Fibroblast of lung (primary cell): ENCODE data around the gene CHN1. TPM values are rescaled to one million over a fixed set of nuclear protein-coding genes. Genes with fewer than 3 reads are reported as not detected.

Experiments used
- DNase-seq, 2 donors: peaks; one replicate each; pipeline versions ENCODE4 v3.0.0 to v3.0.0-alpha.2; 2010; ENCODE audit warnings: low read depth in 2 of 2
- H2AFZ ChIP-seq: 2 replicates; pipeline ENCODE4 v1.5.1; 2012; ENCODE audit warnings: low read length, control low read depth, inconsistent platforms
- H3K27ac ChIP-seq: 2 replicates; pipeline ENCODE4 v1.5.1; 2011; ENCODE audit warnings: low read length, control low read depth; ENCODE audit not compliant: insufficient read depth
- H3K27me3 ChIP-seq: 2 replicates; pipeline ENCODE4 v1.5.1; 2011; ENCODE audit warnings: mild to moderate bottlenecking, low read length; ENCODE audit not compliant: control insufficient read depth, insufficient read depth
- H3K36me3 ChIP-seq: 2 replicates; pipeline ENCODE4 v1.5.1; 2011; ENCODE audit warnings: low read length; ENCODE audit not compliant: control insufficient read depth, insufficient read depth
- H3K4me1 ChIP-seq: 2 replicates; pipeline ENCODE4 v1.5.1; 2011; ENCODE audit warnings: low read length; ENCODE audit not compliant: control insufficient read depth, insufficient read depth; ENCODE audit errors: extremely low read depth
- H3K4me2 ChIP-seq: 2 replicates; pipeline ENCODE4 v1.5.1; 2011; ENCODE audit warnings: low read length, control low read depth; ENCODE audit not compliant: insufficient read depth; ENCODE audit errors: extremely low read depth
- H3K4me3 ChIP-seq, 4 experiments: fragments of 200-600 bp in 1 of 4; sonication (generic) in 1 of 4; replicated peaks in 1 of 4; 2 replicates each; pipeline ENCODE4 v1.5.1; 2011 to 2016; ENCODE audit warnings: low read length in 4 of 4, low read depth in 3 of 4, mild to moderate bottlenecking in 3 of 4, control low read depth in 2 of 4, inconsistent platforms in 1 of 4, mixed read lengths in 1 of 4; ENCODE audit not compliant: insufficient read depth in 1 of 4; ENCODE audit errors: control extremely low read depth in 1 of 4
- H3K79me2 ChIP-seq: 2 replicates; pipeline ENCODE4 v1.5.1; 2012; ENCODE audit warnings: mild to moderate bottlenecking, low read length, inconsistent platforms; ENCODE audit not compliant: control insufficient read depth, insufficient read depth
- H3K9ac ChIP-seq: 2 replicates; pipeline ENCODE4 v1.5.1; 2011; ENCODE audit warnings: mild to moderate bottlenecking, low read length, control low read depth; ENCODE audit not compliant: insufficient read depth
- H3K9me3 ChIP-seq: 2 replicates; pipeline ENCODE4 v1.5.1; 2012; ENCODE audit warnings: low read depth, low read length; ENCODE audit not compliant: control insufficient read depth, insufficient read depth
- H4K20me1 ChIP-seq: 2 replicates; pipeline ENCODE4 v1.5.1; 2011; ENCODE audit warnings: low read length; ENCODE audit not compliant: control insufficient read depth, insufficient read depth; ENCODE audit errors: extremely low read depth
- CTCF ChIP-seq, 2 donors: IDR thresholded peaks in 1 of 2; conservative IDR thresholded peaks in 1 of 2; 1 replicate in 1 of 2; 2 replicates in 1 of 2; pipeline ENCODE4 v1.5.1; 2011 to 2012; ENCODE audit warnings: low read length in 2 of 2, control low read depth in 1 of 2, inconsistent platforms in 1 of 2, low read depth in 1 of 2, mild to moderate bottlenecking in 1 of 2
- EZH2 ChIP-seq: IDR thresholded peaks from 2 replicates; pipeline ENCODE4 v1.5.1; 2012; ENCODE audit warnings: low read length, control low read depth, mild to moderate bottlenecking; ENCODE audit errors: missing control alignments
- polyA plus RNA-seq, 2 donors: library from polyadenylated mRNA; depleted of rRNA in 1 of 2; stranded (reverse) in 1 of 2; unstranded in 1 of 2; fragments of >200 nt; gene quantifications; 2 replicates each; pipeline ENCODE4 v1.2.1, GENCODE V29; 2011 to 2012; ENCODE audit warnings: missing spikeins in 1 of 2
- total RNA-seq: library from RNA; depleted of rRNA; stranded (reverse); fragments of >200 nt; gene quantifications from 2 replicates; pipeline ENCODE4 v1.2.1, GENCODE V29; 2014

The CHN1 gene
- total and polyA plus RNA-seq, 2 donors (not counting 1 experiment from before 2014, with no cell fraction given) = 203 to 904 TPM

GRCh38 chr2:175026385-175026784 lies 21.2 kb upstream of the CHN1 start:
- Histone ChIP-seq H3K4me2 (no peak overlapping the region), H3K79me2 (no peaks in the 10 kb centered on the region), H3K27ac (no peak overlapping the region), H3K9ac (no peak overlapping the region), H3K36me3 (no peaks in the 10 kb centered on the region), H3K9me3 (no peaks in the 10 kb centered on the region), H3K27me3 (no peaks in the 10 kb centered on the region), H4K20me1 (no peaks in the 10 kb centered on the region), H3K4me1 (peaks cover 2% of the 10 kb centered on the region), H3K4me3 (no peak overlapping the region), H2AFZ (no peak overlapping the region)
- TF ChIP-seq EZH2 (no peak), CTCF (conservative IDR thresholded peaks at IDR 0.05 in 1 of 2, IDR thresholded peaks at IDR 0.05 in 1 of 2; ENCODE audit: low read depth in 1 of 2, low read length in 2 of 2) (no peak)
- no peak for DNase-seq

GRCh38 chr2:175025946-175026345 lies 20.8 kb upstream of the CHN1 start:
- H2AFZ ChIP-seq = no peak overlapping the region
- no peak overlapping the region for H3K27ac ChIP-seq
- H3K36me3 ChIP-seq = no peaks in the 10 kb centered on the region
- H4K20me1 ChIP-seq = no peaks in the 10 kb centered on the region
- no peak overlapping the region for H3K4me2 ChIP-seq
- H3K79me2 ChIP-seq = no peaks in the 10 kb centered on the region
- no peaks in the 10 kb centered on the region for H3K27me3 ChIP-seq
- DNase-seq = peak in 1 of 2 donors; percentile 44
- no peak overlapping the region for H3K9ac ChIP-seq
- H3K4me3 ChIP-seq = no peak overlapping the region
- no peaks in the 10 kb centered on the region for H3K9me3 ChIP-seq
- TF ChIP-seq EZH2 = no peak
- no peak for TF ChIP-seq CTCF (conservative IDR thresholded peaks at IDR 0.05 in 1 of 2, IDR thresholded peaks at IDR 0.05 in 1 of 2; ENCODE audit: low read depth in 1 of 2, low read length in 2 of 2)
- peaks cover 2% of the 10 kb centered on the region for H3K4me1 ChIP-seq

GRCh38 chr2:175025233-175025632 lies 20.1 kb upstream of the CHN1 start:
- no peaks in the 10 kb centered on the region for H4K20me1 ChIP-seq
- H2AFZ ChIP-seq = no peak overlapping the region
- DNase-seq = no peak
- H3K4me2 ChIP-seq = no peak overlapping the region
- H3K36me3 ChIP-seq = no peaks in the 10 kb centered on the region
- no peak overlapping the region for H3K9ac ChIP-seq
- H3K79me2 ChIP-seq = no peaks in the 10 kb centered on the region
- no peak overlapping the region for H3K27ac ChIP-seq
- H3K9me3 ChIP-seq = no peaks in the 10 kb centered on the region
- no peak overlapping the region for H3K4me3 ChIP-seq
- H3K4me1 ChIP-seq = peaks cover 2% of the 10 kb centered on the region
- no peak for TF ChIP-seq CTCF (conservative IDR thresholded peaks at IDR 0.05 in 1 of 2, IDR thresholded peaks at IDR 0.05 in 1 of 2; ENCODE audit: low read depth in 1 of 2, low read length in 2 of 2)
- H3K27me3 ChIP-seq = no peaks in the 10 kb centered on the region
